Activated effector memory CD4-positive, alpha-beta T cell treated with anti-CD3 and anti-CD28 coated beads, Interleukin-2, amount 50 U/mL, for 16 hours (primary cell): ENCODE data around the gene RETSAT.
A peak's percentile ranks its signal among the peaks of the same experiment; 100 is the strongest.
"Not testable (repeated sequence)": the region's sequence is repeated elsewhere in the genome, so short reads cannot be mapped to it uniquely, and the experiment has no call there.

ENCODE experiments used
- DNase-seq: peaks from one replicate; pipeline ENCODE4 v3.0.0-alpha.2; 2020

The RETSAT gene

GRCh38 chr2:85377083-85377482 lies 22.8 kb upstream of the RETSAT start:
- no peak for DNase-seq

DNA sequence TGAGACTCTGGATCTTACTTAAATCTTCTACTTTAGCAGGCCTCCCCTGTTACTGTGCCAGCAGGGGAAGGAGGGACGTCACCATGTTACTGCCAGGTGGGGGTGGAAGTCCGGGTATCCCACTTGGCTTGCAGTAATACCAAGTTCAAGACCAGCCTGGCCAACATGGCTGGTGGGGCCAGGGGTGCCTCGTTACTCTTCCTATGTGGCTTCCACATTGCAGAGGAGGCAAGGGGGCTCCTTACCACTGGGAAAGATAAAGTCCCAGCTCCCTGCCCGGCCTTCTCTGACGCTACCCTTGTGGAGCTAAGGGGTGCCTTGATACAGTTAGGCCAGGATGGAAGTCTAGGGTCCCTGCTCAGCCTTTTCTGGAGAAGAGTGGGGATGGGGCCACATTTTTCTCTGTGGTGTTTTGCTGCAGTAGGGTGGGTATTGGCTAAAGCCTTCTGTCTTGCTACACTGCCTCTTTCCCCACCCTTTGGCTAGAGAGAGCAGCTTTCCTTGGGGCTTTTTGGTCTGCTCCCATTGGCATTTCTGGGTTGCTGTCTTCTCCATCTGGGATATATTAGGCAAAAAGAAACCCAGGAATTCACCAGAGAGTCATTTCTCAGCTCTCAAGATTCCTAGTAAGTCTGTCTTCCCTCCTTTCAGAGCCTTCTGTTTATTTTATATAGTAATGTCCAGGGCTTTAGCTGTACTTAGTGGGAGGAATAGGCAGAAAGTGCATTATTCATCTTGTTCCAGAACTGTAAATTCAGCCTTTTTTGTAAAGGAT lies 22.1 kb upstream of the RETSAT start:
- no peak for DNase-seq

GRCh38 chr2:85371045-85371444 lies 16.7 kb upstream of the RETSAT start:
- no peak for DNase-seq

- no peak for DNase-seq
Observed at GRCh38 chr2:85369500-85369899, 15.2 kb upstream of the RETSAT start.

DNA sequence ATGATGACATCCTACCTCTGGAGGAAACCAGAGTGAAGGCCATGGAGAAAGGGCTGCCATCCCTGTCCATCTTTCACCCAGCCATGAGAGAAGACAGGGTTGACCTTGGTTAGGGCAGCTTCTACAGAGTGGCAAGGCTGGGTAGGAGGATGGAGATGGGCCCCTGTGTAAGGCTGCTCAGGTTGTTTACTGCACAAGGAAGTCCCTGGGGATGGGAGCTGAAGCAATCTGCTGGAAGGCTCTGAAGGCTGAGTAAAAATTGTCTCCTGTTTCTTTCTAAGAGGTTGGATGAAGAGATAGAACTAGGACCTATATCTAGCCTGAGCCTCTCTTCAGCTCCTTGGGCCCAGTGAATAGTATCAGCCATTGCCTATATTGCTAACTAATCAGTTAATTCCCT lies 14.6 kb upstream of the RETSAT start:
- DNase-seq = no peak

DNA sequence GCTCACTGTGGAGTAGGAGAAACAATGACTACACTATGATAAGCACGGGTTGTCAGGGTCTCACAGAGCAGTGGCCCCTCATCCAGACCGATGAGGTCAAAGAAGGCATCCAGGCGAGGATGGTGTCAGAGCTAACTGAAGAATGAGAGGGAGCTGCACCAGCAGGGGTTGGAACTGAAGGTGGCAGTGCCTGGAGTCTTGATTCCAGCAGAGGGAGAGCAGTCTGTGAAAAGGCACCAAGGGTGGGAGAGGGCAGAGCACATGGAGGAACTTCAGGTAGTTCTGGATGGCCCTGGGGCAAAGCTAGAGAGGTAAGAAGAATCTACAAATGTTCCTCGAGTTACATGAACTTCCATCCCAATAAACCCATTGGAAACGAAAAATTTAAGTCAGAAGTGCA lies 12.9 kb upstream of the RETSAT start:
- no peak for DNase-seq

DNA sequence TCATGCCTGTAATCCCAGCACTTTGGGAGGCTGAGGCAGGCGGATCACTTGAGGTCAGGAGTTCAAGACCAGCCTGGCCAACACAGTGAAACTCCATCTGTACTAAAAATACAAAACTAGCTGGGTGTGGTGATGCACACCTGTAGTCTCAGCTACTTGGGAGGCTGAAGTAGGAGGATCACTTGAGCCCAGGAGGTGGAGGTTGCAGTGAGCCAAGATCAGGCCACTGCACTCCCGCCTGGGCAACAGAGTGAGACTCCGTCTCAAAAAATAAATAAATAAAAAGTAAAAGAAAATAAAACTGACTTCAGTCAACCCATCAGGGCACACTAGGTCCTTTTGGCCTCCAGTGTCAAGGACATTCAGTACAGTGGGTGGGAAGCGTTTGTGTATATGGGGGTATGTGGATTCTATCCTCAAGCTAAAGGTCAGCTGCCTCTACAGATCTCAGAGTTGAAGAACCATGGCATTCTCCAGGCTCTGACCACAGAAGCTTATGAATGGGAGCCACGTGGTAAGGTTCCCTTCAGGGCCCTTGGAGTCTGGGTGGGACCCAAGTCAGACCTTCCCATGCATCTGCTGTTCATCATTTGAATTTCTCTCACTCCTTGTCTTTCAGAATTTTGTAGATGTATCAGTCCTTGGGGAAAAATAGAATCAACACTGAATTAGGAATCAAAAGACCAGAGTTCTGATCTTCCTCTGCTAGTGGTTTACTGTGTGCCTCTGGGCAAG lies 8.5 kb upstream of the RETSAT start:
- not testable (repeated sequence) for DNase-seq

DNA sequence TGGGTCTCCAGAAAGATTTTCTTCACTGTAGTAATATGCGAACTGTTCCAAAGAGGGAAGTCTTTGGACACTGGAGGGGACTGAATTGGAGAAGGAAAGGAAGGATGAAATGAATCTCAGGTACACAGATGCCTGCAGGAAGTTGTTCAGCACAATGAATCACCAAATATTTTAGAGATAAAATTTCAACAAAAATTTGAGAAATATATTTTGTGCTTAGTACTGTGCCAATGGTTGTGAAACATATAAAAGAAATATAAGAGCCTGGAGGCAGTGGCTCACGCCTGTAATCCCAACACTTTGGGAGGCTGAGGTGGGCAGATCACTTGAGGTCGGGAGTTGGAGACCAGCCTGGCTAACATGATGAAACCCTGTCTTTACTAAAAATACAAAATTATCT lies 3.4 kb upstream of the RETSAT start:
- no peak for DNase-seq

DNA sequence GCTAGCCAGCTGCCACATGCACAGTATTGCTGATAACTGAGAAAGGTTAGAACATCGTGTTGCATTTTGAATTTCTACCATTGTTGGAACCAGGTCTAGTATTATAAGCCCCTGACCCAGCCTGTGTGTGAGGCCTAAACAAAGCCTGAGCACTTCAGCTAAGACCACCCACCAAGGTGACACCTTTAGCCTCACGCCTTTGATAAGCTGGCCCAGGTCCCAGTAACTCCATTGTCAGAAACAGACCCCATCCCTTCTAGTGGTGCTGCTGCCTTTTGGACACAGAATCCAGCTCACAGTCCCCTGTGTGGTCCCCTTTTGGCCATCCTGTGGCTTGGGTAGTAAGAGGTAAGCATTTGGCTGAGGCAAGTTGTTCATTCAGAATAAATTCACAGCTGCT lies 1.9 kb upstream of the RETSAT start:
- no peak for DNase-seq

DNA sequence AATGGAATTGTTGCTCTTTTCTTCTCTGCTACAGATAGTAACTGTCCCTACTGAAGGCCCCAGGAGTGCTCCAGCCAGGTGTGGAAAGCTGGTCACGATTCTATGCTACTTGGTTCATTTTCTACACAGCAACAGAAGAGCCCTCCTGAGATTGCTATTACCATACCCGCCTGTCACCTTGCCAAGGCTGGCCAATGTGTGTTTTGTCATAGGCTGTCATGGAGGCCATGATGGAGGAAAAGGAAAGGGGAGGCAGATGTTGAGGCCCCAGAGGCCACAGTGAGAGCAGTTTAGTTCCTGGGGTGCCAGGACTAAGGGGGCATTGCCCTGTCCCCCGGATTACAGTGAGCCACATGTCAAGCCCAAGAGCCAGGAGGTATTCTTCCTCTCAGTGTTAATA lies 1.2 kb upstream of the RETSAT start:
- DNase-seq = no peak

DNA sequence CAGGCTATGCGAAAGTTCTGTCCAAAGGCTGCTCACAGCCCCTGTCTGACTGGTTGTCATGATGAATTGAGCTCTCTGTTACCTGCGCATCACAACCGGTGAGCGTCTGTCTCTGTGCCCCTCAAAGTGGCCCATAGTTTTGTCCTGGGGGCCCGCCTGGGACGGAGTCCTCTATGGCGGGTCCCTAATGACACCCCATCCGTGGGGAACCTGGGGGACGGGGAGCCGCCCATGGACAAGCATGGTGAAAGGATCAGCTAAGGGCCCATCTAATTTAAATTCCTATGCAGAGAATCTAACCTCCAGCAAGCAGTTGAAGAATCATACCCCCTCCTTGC lies 714 bp upstream of the RETSAT start:
- DNase-seq = no peak

DNA sequence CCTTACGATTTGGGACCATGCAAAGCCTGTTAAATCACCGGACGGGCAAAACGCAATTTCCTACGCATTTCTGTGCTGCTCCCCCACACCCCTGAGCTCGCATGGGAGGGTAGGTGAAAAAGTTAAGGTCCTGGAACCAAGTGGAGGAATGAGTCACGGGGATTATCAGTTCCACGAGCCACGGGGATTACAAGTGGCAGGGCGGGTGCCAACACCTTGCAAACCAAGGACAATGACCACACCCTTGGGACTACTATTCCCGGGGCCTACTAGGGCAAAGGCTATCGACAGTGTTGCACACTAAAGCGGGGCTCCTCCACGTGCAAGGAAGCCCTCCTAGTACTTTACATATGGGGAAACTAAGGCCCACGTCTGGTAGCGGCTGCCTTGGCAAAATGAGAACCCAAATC lies 447 bp downstream of the RETSAT start:
- DNase-seq = peak; percentile 72

DNA sequence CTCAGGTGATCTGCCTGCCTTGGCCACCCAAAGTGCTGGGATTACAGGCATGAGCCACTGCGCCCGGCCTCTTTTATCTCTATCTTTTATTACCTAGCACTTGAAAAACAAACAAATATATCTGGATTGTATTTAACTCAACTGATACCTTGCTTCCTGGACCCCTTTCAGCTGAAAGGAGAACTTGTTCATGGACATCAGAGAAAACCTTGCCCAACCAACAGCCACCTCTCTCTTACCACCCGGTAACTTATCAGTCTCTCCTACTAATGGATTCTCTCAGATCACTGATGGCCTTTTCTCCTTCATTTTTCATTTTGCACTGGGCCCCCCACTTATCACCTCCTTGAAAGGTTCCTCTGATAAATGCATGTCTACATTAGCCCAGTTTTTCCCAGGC lies 6.7 kb downstream of the RETSAT start:
- DNase-seq = no peak

- no peak for DNase-seq
Observed at GRCh38 chr2:85344356-85344954, 9.9 kb downstream of the RETSAT start.

DNA sequence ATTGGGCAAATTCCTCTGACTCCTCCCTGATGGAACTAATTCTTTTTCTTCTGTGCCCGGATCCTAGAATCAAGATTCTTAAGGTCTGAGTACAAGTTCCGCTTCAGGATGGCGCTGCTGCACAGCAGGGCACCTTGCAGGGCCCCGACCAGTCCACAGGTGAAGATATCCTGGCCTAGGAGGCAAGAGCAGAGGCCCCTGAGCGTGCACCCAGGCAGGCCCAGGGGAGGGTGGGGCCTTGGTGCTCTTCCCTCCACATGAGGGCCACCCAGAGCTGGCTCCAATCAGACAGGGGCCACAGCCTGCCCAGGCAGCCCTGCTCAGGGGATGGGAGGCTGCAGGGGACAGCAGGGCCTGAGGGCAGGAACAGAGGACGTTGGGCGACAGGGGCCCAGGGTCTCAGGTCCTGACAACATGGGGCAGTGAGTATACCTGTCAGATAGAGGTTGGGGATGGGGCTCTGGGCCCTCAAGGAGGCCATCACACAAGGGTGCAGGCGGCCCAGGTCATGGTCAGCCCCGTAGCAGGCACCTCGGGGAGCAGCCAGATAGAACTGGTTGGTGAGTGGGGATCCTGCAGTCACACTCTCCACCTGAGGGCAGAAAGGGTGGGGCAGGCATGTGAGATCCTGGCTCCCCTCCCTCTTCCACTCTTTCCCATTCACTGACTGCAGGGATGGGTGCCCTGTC lies 11.0 kb downstream of the RETSAT start:
- not testable (repeated sequence) for DNase-seq

DNA sequence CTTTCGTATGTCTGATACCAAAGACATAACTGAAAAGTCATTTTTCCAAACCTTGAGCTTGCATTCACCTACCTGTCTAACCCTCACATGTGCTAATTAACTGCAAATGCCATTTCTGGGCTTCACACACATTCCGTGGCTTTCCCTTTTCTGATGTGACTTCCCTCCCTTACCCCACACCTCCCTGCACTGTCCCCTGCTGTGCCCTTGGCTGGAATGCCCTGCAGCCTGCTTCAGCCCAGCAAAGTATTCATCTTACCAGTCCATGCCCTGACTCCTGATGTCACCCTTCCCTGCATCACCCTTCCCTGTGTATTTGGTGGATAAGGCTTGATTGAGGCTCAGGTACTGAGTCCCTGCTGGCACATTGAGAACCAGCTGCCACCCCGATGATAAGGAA lies 12.2 kb downstream of the RETSAT start:
- DNase-seq = no peak

DNA sequence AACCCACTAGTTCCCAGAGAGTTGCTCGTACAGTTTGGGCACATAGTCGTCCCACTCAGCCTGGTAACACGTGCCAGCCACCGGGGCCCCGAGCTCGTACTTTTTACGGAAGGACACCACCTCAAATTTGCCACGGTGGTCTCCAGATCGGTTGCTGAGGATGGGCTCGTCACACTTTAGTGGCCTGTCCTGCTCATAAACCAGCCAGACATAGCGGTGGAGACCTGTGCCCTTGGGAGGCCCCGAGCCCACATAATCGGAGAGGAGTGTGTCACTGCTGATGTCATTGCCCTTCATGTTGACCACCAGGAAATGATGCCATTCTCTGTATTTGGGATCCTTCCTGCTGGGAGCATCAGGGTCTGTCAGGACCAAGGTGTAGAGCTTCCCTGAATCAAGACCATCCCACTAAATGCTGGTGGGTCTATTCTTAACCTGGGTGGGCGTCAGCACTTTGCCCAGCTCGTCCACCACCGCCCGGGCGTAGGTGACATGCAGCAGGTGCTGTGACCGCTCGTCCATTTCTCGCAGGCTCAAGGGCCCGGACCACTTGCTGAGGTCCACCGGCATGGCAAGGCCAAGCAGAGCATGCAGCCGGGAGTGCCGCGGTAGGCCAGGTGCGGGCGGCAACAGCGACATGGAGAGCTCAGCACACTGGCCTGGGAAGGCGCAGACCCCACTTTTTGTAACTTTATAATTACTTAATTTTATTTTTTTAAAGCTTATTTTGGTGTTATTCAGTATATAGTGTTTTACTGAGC lies 12.9 kb downstream of the RETSAT start:
- no peak for DNase-seq

DNA sequence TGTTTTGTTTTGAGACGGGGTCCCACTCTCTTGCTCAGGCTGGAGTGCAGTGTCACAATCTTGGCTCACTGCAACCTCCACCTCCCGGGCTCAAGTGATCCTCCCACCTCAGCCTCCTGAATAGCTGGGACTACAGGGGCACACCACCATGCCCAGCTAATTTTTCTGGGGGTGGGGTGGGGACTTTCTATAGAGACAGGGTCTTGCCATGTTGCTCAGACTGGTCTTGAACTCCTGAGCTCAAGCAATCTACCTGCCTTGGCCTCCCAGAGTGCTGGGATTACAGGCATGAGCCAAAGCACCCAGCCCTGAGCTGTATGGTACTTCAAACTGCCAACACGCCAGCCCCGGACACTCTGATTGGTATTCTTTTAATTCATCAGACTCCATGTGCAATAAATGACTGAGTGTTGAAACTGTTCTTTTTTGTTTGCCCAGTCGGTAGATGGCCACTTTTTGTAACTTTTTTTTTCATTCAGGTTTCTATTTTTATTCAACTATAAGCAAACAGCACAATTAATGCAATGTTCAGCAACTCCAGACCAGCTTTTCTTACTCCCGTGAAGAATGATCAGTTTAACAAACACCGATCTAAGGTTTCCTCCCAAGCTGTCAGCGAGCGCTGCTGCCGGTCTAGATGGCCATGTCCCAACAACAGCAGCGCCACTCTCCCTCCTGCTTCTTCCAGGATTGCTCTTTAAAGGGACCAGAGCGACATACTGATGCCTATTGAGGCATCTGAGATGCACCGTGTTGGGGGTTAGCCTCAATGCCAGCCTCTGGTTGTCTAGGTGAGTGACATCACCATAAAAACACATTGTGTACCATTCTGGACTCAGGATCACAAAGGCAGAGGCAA lies 14.1 kb downstream of the RETSAT start:
- DNase-seq = no peak

DNA sequence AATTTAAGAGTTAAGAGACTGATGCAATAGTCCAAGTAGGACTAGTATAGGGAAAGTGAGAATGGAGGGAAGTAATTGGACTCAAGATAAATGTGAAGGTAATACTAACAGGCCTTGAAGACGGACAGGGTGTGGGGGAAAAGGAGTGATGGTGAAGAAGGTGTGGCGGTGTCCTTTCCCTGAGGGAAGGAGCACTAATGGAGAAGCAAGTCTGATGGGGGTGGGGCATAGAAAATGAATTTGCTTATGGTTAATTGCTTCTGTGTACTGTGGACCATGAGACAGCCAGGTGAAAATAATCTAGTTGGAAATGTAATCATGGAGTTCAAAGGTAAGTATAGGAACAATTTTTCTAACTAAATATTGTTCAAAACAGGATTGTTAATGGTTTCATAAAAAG lies 19.4 kb downstream of the RETSAT start:
- DNase-seq = no peak

DNA sequence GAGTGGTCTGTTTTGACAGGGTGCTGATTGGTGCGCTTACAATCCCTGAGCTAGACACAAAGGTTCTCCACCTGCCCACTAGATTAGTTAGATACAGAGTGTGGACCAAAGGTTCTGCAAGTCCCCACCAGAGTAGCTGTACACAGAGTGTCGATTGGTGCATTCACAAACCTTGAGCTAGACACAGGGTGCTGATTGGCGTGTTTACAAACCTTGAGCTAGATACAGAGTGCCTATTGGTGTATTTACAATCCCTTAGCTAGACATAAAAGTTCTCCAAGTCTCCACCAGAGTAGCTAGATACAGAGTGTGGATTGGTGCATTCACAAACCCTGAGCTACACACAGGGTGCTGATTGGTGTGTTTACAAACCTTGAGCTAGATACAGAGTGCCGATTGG lies 20.5 kb downstream of the RETSAT start:
- not testable (repeated sequence) for DNase-seq

- DNase-seq = peak; percentile 61
Observed at GRCh38 chr2:85330839-85331636, 23.3 kb downstream of the RETSAT start.
